GM06990 (cell line): Measurements from ENCODE around the gene PGGHG.
"Not testable (repeated sequence)": the region's sequence is repeated elsewhere in the genome, so short reads cannot be mapped to it uniquely, and the experiment has no call there.

Experiments used
- DNase-seq: peaks from one replicate; pipeline ENCODE4 v3.0.0-alpha.2; 2011; ENCODE audit not compliant: insufficient read length; ENCODE audit errors: extremely low read depth
- H3K27me3 ChIP-seq: replicated peaks from 2 replicates; pipeline ENCODE4 v1.6.0; 2011; ENCODE audit warnings: low read length; ENCODE audit not compliant: control insufficient read depth, insufficient read depth
- H3K36me3 ChIP-seq: 2 replicates; pipeline ENCODE4 v1.5.1; 2011; ENCODE audit warnings: low read length; ENCODE audit not compliant: control insufficient read depth, insufficient read depth
- H3K4me3 ChIP-seq: replicated peaks from 2 replicates; pipeline ENCODE4 v1.5.1; 2011; ENCODE audit warnings: low read depth, mild to moderate bottlenecking, control low read depth, low read length
- CTCF ChIP-seq: IDR thresholded peaks from 2 replicates; pipeline ENCODE4 v1.5.1; 2011; ENCODE audit warnings: low read length, control low read depth, mild to moderate bottlenecking, inconsistent platforms; ENCODE audit not compliant: insufficient read depth, poor library complexity, severe bottlenecking

The PGGHG gene

GRCh38 chr11:315516-315994, 26.6 kb downstream of the PGGHG start:
- peaks cover 4% of the 10 kb centered on the region; the same call in 1 of the 2 replicates for H3K36me3 ChIP-seq
- no peak for DNase-seq
- no peak for TF ChIP-seq CTCF
- H3K27me3 ChIP-seq, result no peaks in the 10 kb centered on the region
- peak overlapping the region; percentile 77 for H3K4me3 ChIP-seq

- TF ChIP-seq CTCF, result no peak
- no peaks in the 10 kb centered on the region for H3K27me3 ChIP-seq
- peaks cover 4% of the 10 kb centered on the region; the same call in 1 of the 2 replicates for H3K36me3 ChIP-seq
- H3K4me3 ChIP-seq, result peak overlapping the region; percentile 77
- peak; percentile 44 for DNase-seq
Measured at GRCh38 chr11:316031-316701, 27.2 kb downstream of the PGGHG start.

DNA sequence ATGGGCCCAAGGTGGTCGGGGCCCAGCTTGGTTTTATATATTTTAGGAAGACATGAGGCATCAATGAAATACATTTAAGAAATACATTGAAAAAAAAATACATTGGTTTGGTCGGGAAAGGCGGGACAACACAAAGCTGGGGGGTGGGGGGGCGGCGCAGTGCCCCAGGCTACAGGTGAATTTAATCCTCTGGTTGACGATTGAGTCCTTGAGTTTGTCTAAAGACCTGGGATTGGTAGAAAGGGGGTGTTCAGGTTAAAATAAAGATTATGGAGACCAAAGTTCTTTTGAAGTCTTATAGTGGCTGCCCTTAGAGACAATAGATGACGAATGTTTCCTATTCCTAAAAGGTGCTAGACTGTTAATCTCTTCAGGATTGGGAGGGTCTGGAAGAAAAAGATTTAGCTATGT, 28.0 kb downstream of the PGGHG start:
- no peaks in the 10 kb centered on the region for H3K27me3 ChIP-seq
- no peak for TF ChIP-seq CTCF
- peaks cover 4% of the 10 kb centered on the region; the same call in 1 of the 2 replicates for H3K36me3 ChIP-seq
- H3K4me3 ChIP-seq, result peak overlapping the region; percentile 77
- DNase-seq, result no peak

- peak overlapping the region; percentile 38 for H3K4me3 ChIP-seq
- not testable (repeated sequence) for DNase-seq, H3K27me3 ChIP-seq, H3K36me3 ChIP-seq
Measured at GRCh38 chr11:317668-318404, 28.9 kb downstream of the PGGHG start.

- not testable (repeated sequence) for H3K36me3 ChIP-seq, H3K27me3 ChIP-seq, DNase-seq
- H3K4me3 ChIP-seq, result peak overlapping the region; percentile 55
Measured at GRCh38 chr11:318405-319120, 29.6 kb downstream of the PGGHG start.

DNA sequence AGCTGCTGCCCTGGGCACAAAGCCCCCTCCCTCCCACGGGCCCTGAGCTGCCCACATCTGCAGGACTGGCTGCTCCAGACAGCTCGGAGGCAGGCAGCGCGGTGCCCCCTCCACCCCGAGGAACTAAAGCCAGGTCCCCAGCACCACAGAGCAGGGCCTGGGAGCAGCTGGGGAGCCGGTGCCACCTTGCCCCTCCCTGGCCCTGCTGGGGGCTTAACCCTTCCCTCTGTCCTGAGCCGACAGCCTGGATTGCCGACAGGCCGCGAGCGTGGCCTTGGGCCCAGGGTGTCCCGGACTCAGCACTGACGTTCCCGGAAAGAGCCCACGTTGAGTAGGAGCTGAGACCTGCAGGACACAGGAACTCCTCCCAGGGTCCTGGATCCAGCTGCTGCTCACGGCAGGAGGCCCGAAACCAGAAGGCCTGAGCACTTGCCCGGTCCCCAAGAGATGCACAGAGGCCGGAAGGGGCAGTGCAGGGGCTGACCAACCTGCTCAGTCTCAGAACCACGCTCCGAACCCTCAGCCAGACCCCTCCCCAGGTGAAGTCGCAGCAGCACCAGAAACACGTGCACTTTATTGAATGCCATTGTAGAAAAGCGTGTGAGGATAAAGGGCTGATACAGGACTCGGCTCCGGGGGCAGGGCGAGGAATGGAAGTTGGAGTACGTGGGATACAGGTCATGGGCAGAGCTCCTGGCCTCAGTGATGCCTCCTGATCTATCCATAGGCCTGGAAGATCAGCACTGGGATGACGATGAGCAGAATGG, 30.4 kb downstream of the PGGHG start:
- H3K4me3 ChIP-seq, result peak overlapping the region; percentile 55

DNA sequence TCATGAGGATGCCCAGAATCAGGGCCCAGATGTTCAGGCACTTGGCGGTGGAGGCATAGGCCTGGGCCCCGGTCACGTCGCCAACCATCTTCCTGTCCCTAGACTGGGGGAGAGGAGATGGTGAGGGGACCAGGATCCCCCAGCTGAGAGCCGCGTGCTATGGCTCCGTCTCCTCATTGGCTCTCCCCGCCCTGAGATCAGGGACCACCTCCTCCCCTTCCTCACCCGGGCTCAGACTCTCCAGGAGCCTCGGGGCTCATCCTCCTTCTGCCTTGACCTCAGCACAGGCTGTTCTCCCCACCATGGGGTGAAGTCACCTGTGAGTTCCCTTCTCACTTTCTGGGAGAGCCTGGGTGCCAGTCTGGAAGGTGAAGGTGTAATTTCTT, 31.0 kb downstream of the PGGHG start:
- H3K27me3 ChIP-seq, H3K4me3 ChIP-seq, H3K36me3 ChIP-seq, DNase-seq: not testable (repeated sequence)

More for the DNA sequence above, 30.4 kb downstream of the PGGHG start:
- H3K36me3 ChIP-seq, DNase-seq, H3K27me3 ChIP-seq: not testable (repeated sequence)
